Fibroblast of the aortic adventitia (primary cell): ENCODE measurements around the gene SCYL2. TPM values are rescaled to one million over a fixed set of nuclear protein-coding genes. Genes with fewer than 3 reads are reported as not detected.
"Not testable (repeated sequence)": the region's sequence is repeated elsewhere in the genome, so short reads cannot be mapped to it uniquely, and the experiment has no call there.

Source experiments
- DNase-seq: peaks from one replicate; pipeline ENCODE4 v3.0.0-alpha.2; 2010; ENCODE audit warnings: low read depth
- H3K4me3 ChIP-seq: 2 replicates; pipeline ENCODE4 v1.5.1; 2011; ENCODE audit warnings: low read depth, mild to moderate bottlenecking, control low read depth, low read length, moderate library complexity
- total RNA-seq: library from RNA; depleted of rRNA; stranded (reverse); fragments of >200 nt; gene quantifications from 2 replicates; pipeline ENCODE4 v1.2.3, GENCODE V29; 2012; ENCODE audit warnings: low replicate concordance
- TF ChIP-seq, protein P1 (sequence below): IDR thresholded peaks from 2 replicates; pipeline ENCODE4 v1.5.1; 2011; ENCODE audit warnings: mild to moderate bottlenecking, low read length, control low read depth, inconsistent platforms; ENCODE audit not compliant: insufficient read depth

Gene SCYL2
- total RNA-seq, 1 donor, result 49.4 TPM

DNA sequence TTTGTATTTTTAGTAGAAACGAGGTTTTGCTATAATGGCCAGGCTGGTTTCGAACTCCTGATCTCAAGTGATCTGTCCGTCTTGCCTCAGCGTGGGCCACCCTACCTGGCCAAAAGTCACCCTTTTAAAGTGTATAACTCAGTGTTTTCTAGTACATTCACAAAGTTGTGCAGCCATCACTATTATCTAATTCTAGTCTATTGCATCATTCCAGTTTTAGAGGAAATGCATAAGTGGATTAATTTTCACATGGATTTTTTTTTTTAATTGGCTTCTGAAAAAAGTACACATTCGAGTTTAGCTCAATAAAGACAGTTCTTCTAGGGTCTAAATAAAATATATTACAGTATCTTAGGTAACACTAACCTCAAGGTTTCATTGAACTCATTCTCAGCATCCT, 3.8 kb upstream of the SCYL2 start:
- DNase-seq, result no peak
- TF ChIP-seq, protein P1, sequence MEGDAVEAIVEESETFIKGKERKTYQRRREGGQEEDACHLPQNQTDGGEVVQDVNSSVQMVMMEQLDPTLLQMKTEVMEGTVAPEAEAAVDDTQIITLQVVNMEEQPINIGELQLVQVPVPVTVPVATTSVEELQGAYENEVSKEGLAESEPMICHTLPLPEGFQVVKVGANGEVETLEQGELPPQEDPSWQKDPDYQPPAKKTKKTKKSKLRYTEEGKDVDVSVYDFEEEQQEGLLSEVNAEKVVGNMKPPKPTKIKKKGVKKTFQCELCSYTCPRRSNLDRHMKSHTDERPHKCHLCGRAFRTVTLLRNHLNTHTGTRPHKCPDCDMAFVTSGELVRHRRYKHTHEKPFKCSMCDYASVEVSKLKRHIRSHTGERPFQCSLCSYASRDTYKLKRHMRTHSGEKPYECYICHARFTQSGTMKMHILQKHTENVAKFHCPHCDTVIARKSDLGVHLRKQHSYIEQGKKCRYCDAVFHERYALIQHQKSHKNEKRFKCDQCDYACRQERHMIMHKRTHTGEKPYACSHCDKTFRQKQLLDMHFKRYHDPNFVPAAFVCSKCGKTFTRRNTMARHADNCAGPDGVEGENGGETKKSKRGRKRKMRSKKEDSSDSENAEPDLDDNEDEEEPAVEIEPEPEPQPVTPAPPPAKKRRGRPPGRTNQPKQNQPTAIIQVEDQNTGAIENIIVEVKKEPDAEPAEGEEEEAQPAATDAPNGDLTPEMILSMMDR, result no peak
- no peak overlapping the region for H3K4me3 ChIP-seq

DNA sequence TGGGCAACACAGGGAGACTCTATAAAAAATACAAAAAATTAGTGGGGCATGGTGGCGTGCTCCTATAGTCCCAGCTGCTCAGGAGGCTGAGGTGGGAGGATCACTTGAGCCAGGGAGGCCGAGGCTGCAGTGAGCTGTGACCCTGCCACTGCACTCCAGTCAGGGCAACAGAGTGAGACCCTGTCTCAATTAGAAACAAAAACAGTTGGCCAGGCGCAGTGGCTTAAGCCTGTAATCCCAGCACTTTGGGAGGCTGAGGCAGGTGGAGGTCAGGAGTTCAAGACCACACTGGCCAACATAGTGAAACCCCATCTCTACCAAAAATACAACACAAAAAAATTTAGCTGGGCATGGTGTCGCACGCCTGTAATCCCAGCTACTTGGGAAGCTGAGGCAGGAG, 1.9 kb upstream of the SCYL2 start:
- DNase-seq, H3K4me3 ChIP-seq: not testable (repeated sequence)

DNA sequence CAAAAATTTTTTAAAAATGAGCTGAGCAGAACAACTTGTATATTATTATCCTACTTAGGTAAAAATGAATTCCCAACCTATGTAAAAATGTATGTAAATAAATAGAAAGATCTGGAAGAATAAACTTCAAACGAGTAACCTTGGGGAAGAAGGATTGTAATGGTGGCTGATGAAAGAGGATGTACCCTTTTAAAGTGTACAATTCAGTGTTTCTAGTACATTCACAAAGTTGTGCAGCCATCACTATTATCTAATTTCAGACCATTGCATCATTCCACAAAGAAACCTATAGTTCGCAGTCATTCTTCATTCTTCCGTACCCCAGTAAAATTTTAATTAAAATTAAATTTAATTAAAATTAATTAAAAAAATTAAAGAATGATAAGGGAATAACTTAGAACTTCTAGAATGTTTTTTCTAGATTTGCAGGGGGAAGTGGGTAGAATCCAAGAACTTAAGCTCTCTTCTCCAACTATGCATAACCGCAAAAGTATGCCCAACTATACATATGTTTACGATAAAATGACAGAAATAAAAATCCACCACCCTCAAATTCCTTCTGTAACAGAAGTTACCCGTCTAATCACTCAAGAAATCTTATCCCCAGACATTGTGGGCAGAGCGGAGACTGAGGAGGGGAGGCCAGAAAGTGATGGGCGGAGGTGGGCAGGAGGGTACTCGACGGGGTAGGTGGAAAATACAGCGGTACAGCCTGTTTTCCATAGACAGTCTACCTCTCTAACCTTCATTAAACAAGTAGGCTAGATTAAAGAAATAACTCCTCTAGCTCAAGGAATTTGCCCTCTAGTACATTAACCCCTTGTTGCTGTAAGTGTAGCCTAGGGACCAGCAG, 1.0 kb upstream of the SCYL2 start:
- TF ChIP-seq, protein P1, result no peak
- DNase-seq, result no peak
- H3K4me3 ChIP-seq, result peak overlapping the region; percentile 95

DNA sequence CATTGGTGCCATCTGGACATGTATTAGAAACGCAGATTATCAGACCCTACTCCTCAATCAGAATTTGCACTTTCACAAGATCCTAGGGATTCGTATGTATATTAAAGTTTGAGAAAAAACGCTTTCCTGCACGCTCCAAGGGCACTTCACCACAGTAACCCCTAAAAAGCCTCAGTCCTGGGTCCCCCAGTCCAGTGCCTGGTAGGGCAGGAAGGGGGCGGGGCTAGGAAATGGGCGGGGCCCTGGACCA, 467 bp upstream of the SCYL2 start:
- TF ChIP-seq, protein P1, result no peak
- no peak for DNase-seq
- H3K4me3 ChIP-seq, result peak overlapping the region; percentile 95

DNA sequence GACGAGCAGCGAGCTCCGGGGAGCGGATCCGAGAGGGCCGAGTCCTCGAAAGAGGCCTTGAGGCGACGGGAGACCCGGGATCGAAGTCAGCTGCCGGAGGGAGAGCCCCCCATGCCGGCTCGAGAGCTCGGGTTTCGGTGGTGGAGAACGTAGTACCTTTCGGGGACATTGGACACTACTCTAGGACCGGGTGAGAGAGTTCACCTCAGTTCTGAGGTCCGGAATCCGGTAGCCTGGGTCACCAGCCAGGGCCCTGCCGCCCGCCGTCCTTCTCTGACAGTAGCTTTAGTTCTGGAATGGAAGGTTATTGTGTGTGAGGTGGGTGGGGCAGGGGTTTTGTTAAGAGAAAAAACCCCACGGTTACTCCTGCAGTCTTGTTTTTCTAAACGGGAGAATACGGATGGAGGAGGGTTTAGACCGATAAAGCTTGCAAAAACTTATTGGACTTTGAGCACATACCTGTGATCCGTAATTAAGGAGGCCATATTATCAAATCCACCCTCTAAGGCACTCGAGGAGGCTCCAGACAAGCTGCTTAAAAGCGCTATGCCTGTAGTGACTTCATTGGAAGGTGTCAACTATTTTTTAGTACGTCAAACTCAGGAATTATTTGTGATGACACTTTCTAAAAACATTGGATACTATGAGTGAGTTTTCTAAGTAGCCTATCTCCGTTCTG, 765 bp downstream of the SCYL2 start:
- H3K4me3 ChIP-seq, result peak overlapping the region; percentile 86
- DNase-seq, result peak; percentile 47

DNA sequence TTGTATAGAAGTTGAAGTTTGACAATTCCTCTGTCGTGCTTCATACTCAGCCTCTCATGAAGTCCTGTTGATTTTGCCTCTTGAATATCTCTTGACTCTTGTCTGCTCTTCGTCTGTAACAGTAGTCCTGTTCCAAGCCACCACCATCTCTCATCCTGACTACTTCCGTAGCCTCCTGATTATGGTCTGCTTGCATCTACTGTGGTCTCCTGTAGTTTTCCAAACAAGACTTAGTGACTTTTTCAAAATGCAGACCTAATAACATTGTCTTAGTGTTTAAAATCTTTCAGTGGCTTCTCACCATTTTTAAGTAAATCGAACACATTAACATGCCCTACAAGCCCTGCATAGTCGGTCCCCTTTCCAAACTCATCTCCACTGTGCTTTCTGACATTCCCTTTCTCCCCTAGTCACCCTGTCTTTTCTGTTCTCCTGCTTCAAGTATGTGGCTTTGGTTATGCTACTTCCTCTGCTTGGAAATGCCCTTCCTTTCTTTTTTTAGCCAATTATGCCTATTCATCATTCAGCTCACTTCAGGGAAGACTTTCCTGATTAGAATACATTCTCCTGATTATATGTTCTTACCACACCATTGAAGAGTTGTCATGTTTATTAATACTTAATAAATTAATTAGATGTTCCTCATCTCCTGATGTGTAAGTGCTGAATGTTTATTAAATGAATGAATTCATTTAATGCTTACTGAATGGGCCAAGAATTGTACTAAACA, 2.0 kb downstream of the SCYL2 start:
- DNase-seq, result peak; percentile 26
- TF ChIP-seq, protein P1, result no peak
- peak overlapping the region; percentile 86 for H3K4me3 ChIP-seq

More for the DNA sequence above, 765 bp downstream of the SCYL2 start:
- TF ChIP-seq, protein P1, result no peak

DNA sequence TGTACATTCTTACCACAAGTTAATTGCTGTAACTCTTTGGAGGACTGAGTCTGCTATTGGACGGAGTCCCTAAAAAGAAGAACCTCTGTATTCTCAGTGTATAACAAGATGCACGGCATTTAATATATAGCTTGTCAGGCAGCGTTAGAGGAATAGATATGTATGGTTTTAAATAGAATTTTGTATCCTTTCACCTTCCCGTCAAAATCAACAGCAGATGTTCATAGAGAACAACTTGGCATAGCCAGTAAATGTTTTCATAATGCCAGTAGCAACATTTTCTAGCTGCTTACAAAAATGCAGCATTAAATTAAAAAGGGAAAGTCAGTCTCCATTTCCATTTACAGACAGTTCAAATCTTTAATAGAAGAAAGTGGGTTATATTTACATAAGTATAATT, 6.8 kb downstream of the SCYL2 start:
- no peak overlapping the region for H3K4me3 ChIP-seq
- TF ChIP-seq, protein P1, result no peak
- no peak for DNase-seq
